K562 (cell line): Measurements from ENCODE around the gene MCM5. TPM values are rescaled to one million over a fixed set of nuclear protein-coding genes. Genes with fewer than 3 reads are reported as not detected.

Source experiments
- ATAC-seq: fragments of 200-7000 bp; cut with Tn5 transposase; 3 replicates; pipeline ENCODE4 v1.9.1; 2020; ENCODE audit warnings: moderate library complexity
- BruUV-seq: library from RNA; stranded (reverse); fragments of 400-500 nt; replicated peaks from 2 replicates; lab custom pipeline; 2021; lab: Mats Ljungman, UMichigan
- CTCF ChIA-PET: fragments of 300-600 bp; formaldehyde crosslinking; extraction: SDS; loops from one replicate; lab custom pipeline; 2021; ENCODE audit warnings: low intra/inter-chr PET ratio; lab: Yijun Ruan, JAX
- POLR2A ChIA-PET: fragments of 300-600, 350-650 bp; sonication (Branson Sonifier 250); formaldehyde crosslinking; extraction: SDS; loops from one replicate; lab custom pipeline; 2021; ENCODE audit warnings: antibody characterized with exemption, inconsistent platforms; lab: Yijun Ruan, JAX
- DNase-seq, 4 experiments: peaks; one replicate each; pipeline versions ENCODE4 v3.0.0 to v3.0.0-alpha.2; 2011 to 2018; ENCODE audit warnings: low spot score in 3 of 4, mixed read lengths in 3 of 4; ENCODE audit errors: extremely low read depth in 1 of 4
- FAIRE-seq: peaks from 2 replicates; lab custom pipeline; 2011; peaks lifted over from hg19 to GRCh38; lab: Jason Lieb, UNC
- H2AFZ ChIP-seq: 2 replicates; pipeline ENCODE4 v1.6.0; 2011; ENCODE audit warnings: low read depth, low read length, control low read depth, inconsistent platforms
- H3K27ac ChIP-seq: fragments of 200-600 bp; 3 replicates; pipeline ENCODE4 v1.8.0; 2011; ENCODE audit warnings: low read depth, mild to moderate bottlenecking, control low read depth, inconsistent platforms, low read length, moderate library complexity, mixed read lengths; ENCODE audit errors: extremely low read depth
- H3K27me3 ChIP-seq, 2 experiments: fragments of 300-600 bp in 1 of 2; 2 replicates in 1 of 2; 3 replicates in 1 of 2; pipeline versions ENCODE4 v1.6.0 to v1.8.0; 2011; ENCODE audit warnings: inconsistent platforms in 2 of 2, low read length in 2 of 2, mild to moderate bottlenecking in 1 of 2, mixed read lengths in 1 of 2, moderate library complexity in 1 of 2; ENCODE audit not compliant: control insufficient read depth in 2 of 2, insufficient read depth in 2 of 2
- H3K36me3 ChIP-seq: fragments of 300-600 bp; 3 replicates; pipeline ENCODE4 v1.8.0; 2011; ENCODE audit warnings: mild to moderate bottlenecking, low read length, inconsistent platforms; ENCODE audit not compliant: control insufficient read depth, insufficient read depth
- H3K4me1 ChIP-seq, 2 experiments: fragments of 200-600 bp in 1 of 2; replicated peaks in 1 of 2; 2 replicates in 1 of 2; 3 replicates in 1 of 2; pipeline versions ENCODE4 v1.5.1 to v1.8.0; 2011; ENCODE audit warnings: inconsistent platforms in 2 of 2, low read length in 2 of 2, mild to moderate bottlenecking in 1 of 2, mixed read lengths in 1 of 2, moderate library complexity in 1 of 2; ENCODE audit not compliant: control insufficient read depth in 2 of 2, insufficient read depth in 2 of 2
- H3K4me2 ChIP-seq: 2 replicates; pipeline ENCODE4 v1.6.1; 2011; ENCODE audit warnings: low read length, control low read depth, inconsistent platforms, mixed read lengths; ENCODE audit not compliant: insufficient read depth
- H3K4me3 ChIP-seq: fragments of 200-600 bp; sonication (generic), shearing (Covaris generic); 2 replicates; pipeline ENCODE4 v1.5.1; 2016; ENCODE audit warnings: control low read depth, inconsistent platforms
- H3K79me2 ChIP-seq: fragments of 200-600 bp; 3 replicates; pipeline ENCODE4 v1.8.0; 2011; ENCODE audit warnings: low read length, inconsistent platforms; ENCODE audit not compliant: control insufficient read depth, insufficient read depth
- H3K9ac ChIP-seq, 2 experiments: 2 replicates each; pipeline versions ENCODE4 v1.6.0 to v1.6.1; 2011; ENCODE audit warnings: low read depth in 2 of 2, low read length in 2 of 2, control low read depth in 1 of 2, inconsistent platforms in 1 of 2, mild to moderate bottlenecking in 1 of 2, mixed read lengths in 1 of 2; ENCODE audit not compliant: insufficient read depth in 1 of 2
- H3K9me1 ChIP-seq: one replicate; pipeline ENCODE4 v1.6.0; 2011; ENCODE audit warnings: inconsistent platforms, mild to moderate bottlenecking, low read length, moderate library complexity; ENCODE audit not compliant: control insufficient read depth, insufficient read depth
- H3K9me3 ChIP-seq: replicated peaks from 2 replicates; pipeline ENCODE4 v1.5.1; 2011; ENCODE audit warnings: low read depth, low read length, inconsistent platforms; ENCODE audit not compliant: control insufficient read depth, insufficient read depth
- H4K20me1 ChIP-seq: replicated peaks from 2 replicates; pipeline ENCODE4 v1.6.1; 2011; ENCODE audit warnings: low read length, inconsistent platforms, mixed read lengths; ENCODE audit not compliant: control insufficient read depth, insufficient read depth
- BCOR ChIP-seq: fragments of 450-650 bp; IDR thresholded peaks from 2 replicates; pipeline ENCODE4 v1.6.1; 2016
- KDM1A ChIP-seq, 2 experiments: fragments of 450-650 bp; IDR thresholded peaks; 2 replicates each; pipeline ENCODE4 v1.6.1; 2016; ENCODE audit warnings: mild to moderate bottlenecking in 2 of 2
- NFIX ChIP-seq: fragments of 250-450 bp; sonication (Bioruptor Pico); IDR thresholded peaks from 2 replicates; pipeline ENCODE4 v1.4.0; 2020; ENCODE audit warnings: low read depth, mild to moderate bottlenecking, moderate library complexity
- NR2F6 ChIP-seq: fragments of 450-650 bp; formaldehyde crosslinking; IDR thresholded peaks from 2 replicates; pipeline ENCODE4 v1.4.0; 2020; ENCODE audit warnings: mild to moderate bottlenecking
- RBM25 ChIP-seq: fragments of 200-400 bp; formaldehyde crosslinking; IDR thresholded peaks from 2 replicates; pipeline ENCODE4 v1.6.1; 2018; ENCODE audit warnings: low read length, low read depth, moderate library complexity; ENCODE audit not compliant: severe bottlenecking
- TFE3 ChIP-seq: fragments of 450-650 bp; formaldehyde crosslinking; IDR thresholded peaks from 2 replicates; pipeline ENCODE4 v1.4.0; 2020; ENCODE audit warnings: mild to moderate bottlenecking, mixed read lengths
- ZBTB2 ChIP-seq: fragments of 450-650 bp; IDR thresholded peaks from 2 replicates; pipeline ENCODE4 v1.6.1; 2016; ENCODE audit warnings: antibody characterized with exemption
- ZBTB5 ChIP-seq: fragments of 450-650 bp; IDR thresholded peaks from 2 replicates; pipeline ENCODE4 v1.6.1; 2017; ENCODE audit warnings: antibody characterized with exemption
- ZNF217 ChIP-seq: sonication (generic); formaldehyde crosslinking; IDR thresholded peaks from 2 replicates; pipeline ENCODE4 v1.8.0; 2022; ENCODE audit warnings: mild to moderate bottlenecking, missing genetic modification reagents
- ZNF316 ChIP-seq: fragments of 450-650 bp; IDR thresholded peaks from 2 replicates; pipeline ENCODE4 v1.6.1; 2016
- WGBS: fragments of 100-300 bp; shearing (Covaris generic); methylation state at CpG from one replicate; pipeline ENCODE4 v1.1.6; 2016; ENCODE audit warnings: low coverage, mixed read lengths; ENCODE audit not compliant: insufficient coverage; ENCODE audit errors: missing lambda C conversion rate; 5-methylcytosine and 5-hydroxymethylcytosine counted together
- in situ Hi-C: fragments of 300-500 bp; cut with MboI; formaldehyde crosslinking; loops from 4 replicates; pipeline ENCODE4 v1.15.0; 2018; ENCODE audit warnings: inconsistent platforms, mixed read lengths
- intact Hi-C: fragments of 100-400 bp; cut with micrococcal nuclease; formaldehyde crosslinking; loops from 2 replicates; pipeline ENCODE4 v1.14.2; 2022
- polyA plus RNA-seq, 8 experiments: library from polyadenylated mRNA; depleted of rRNA in 4 of 8; stranded (reverse) in 5 of 8; unstranded in 3 of 8; fragments of >200 nt; fragmentation: Nextera tagmentation in 2 of 8; fragmentation: Illumina TruSeq in 1 of 8; extraction: Ambion mirVana in 2 of 8; extraction: Trizol in 1 of 8; gene quantifications; 2 replicates each; pipeline versions ENCODE4 v1.2.1 to v1.2.3, GENCODE V29; 2011 to 2014; ENCODE audit warnings: inconsistent platforms in 1 of 8, missing spikeins in 1 of 8
- total RNA-seq, 7 experiments: library from RNA; depleted of rRNA in 6 of 7; stranded (reverse); fragments of >200 nt in 6 of 7; fragmentation: Illumina TruSeq in 2 of 7; extraction: Trizol in 2 of 7; gene quantifications; 2 replicates each; pipeline versions ENCODE4 v1.2.1 to v1.2.3, GENCODE V29; 2011 to 2021; ENCODE audit warnings: low replicate concordance in 1 of 7

Gene MCM5
- total and polyA plus RNA-seq, 9 of the 15 experiments (the other 6 are each of a cell fraction or from before 2014, with no cell fraction given) = 5.6 to 180 (median 66.1) TPM

- Histone ChIP-seq H3K9ac (no peak overlapping the region), H3K4me1 (peaks cover 7 to 17% of the 10 kb centered on the region in 2 experiments; a peak in 4 of 5 replicates), H3K4me2 (no peak overlapping the region), H3K36me3 (peaks cover 14% of the 10 kb centered on the region; the same call in 1 of the 3 replicates), H3K27me3 (no peaks in the 10 kb centered on the region), H3K4me3 (no peak overlapping the region), H4K20me1 (no peaks in the 10 kb centered on the region), H2AFZ (no peak overlapping the region), H3K9me1 (no peaks in the 10 kb centered on the region), H3K27ac (no peak overlapping the region), H3K79me2 (no peaks in the 10 kb centered on the region), H3K9me3 (no peaks in the 10 kb centered on the region)
- WGBS = 70% methylated on average over 9 of the region's 11 CpGs
- no TSS peak for BruUV-seq
- in situ Hi-C loops (no loop called here), intact Hi-C loops (no loop called here)
- CTCF ChIA-PET = no interaction called here
- FAIRE-seq (no peak), DNase-seq (no peak), ATAC-seq (no peak)
- TF ChIP-seq ZNF316 (no peak), BCOR (peak; percentile 54; the same call in 1 of the 2 replicates), NR2F6 (CRISPR knock-in tag) (no peak), ZBTB5 (no peak), KDM1A (IDR thresholded peaks at IDR 0.05) (peak in 1 of 2 experiments; percentile 29; a peak in 1 of 4 replicates), RBM25 (peak; percentile 68), TFE3 (CRISPR knock-in tag) (no peak), ZBTB2 (no peak), ZNF217 (CRISPR knock-in tag) (no peak), NFIX (CRISPR knock-in tag) (no peak)
- TF ChIP-seq, all 486 proteins: peak for 3
- POLR2A ChIA-PET = no interaction called here
These were observed 44.1 kb downstream of the MCM5 start for GRCh38 chr22:35443790-35444684.
